Measurements from ENCODE around the gene UBAP2L. TPM values are rescaled to one million over a fixed set of nuclear protein-coding genes. Genes with fewer than 3 reads are reported as not detected.

Gene UBAP2L
- total RNA-seq, 3 donors from 2014 or later: 64.8 to 79.3 (median 70.1) TPM

DNA sequence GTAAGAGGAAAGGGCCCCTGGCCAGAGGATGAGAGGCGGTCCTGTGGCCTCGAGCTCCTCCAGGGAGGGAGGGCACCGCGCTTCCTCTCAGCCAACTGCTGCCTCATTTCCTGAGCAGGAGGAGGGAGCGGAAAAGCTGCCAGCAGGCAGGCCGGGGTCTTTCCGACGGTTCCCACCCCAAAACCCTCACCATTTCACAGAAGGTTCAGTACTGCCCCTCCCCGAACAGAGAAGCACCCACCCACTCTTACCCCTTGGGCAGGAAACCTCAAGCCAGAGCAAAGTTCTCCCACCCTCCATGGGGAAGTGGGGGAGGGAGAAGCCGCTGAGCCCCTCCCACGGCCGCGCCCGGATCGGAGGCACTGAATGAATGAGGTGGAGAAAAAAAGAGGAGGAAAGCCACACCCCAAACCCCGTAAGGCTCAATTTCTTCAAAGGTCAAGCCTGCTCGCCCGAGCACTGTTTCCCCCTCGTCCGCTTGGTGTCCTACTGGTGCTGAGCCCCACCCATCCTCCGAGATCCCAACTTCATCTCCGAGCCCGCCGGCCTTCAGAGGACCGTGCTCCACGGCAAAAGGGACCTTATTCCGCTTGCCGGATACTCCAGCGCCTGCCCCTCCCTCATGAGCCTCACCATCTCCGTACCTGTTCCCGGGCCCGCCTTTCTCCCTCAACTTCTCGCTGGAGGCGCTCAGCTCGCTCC is 38.3 kb upstream of the UBAP2L start:
- peaks cover 12 to 24% of the 10 kb centered on the region in 2 donors for H3K4me1 ChIP-seq
- TF ChIP-seq, protein P1, sequence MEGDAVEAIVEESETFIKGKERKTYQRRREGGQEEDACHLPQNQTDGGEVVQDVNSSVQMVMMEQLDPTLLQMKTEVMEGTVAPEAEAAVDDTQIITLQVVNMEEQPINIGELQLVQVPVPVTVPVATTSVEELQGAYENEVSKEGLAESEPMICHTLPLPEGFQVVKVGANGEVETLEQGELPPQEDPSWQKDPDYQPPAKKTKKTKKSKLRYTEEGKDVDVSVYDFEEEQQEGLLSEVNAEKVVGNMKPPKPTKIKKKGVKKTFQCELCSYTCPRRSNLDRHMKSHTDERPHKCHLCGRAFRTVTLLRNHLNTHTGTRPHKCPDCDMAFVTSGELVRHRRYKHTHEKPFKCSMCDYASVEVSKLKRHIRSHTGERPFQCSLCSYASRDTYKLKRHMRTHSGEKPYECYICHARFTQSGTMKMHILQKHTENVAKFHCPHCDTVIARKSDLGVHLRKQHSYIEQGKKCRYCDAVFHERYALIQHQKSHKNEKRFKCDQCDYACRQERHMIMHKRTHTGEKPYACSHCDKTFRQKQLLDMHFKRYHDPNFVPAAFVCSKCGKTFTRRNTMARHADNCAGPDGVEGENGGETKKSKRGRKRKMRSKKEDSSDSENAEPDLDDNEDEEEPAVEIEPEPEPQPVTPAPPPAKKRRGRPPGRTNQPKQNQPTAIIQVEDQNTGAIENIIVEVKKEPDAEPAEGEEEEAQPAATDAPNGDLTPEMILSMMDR (IDR thresholded peaks at IDR 0.05): no peak
- TF ChIP-seq POLR2A (IDR thresholded peaks at IDR 0.05): no peak
- peak in 1 of 3 donors; percentile 5 for TF ChIP-seq POLR2AphosphoS5 (IDR thresholded peaks at IDR 0.05)
- DNase-seq (ENCODE audit: low spot score in 2 of 2): peak in 1 of 2 donors; percentile 38
- H3K36me3 ChIP-seq: no peaks in the 10 kb centered on the region
- no peaks in the 10 kb centered on the region for H3K9me3 ChIP-seq
- H3K4me3 ChIP-seq: peak overlapping the region; percentile 80 to 93 (median 88)
- intact Hi-C loops (cut with DNase I; ENCODE audit: low total_unique reads): loop anchor here (10.0 kb wide), 1 partner anchor 1722 kb away; no protein-coding TSS in a partner anchor
- H3K27ac ChIP-seq: peak overlapping the region; percentile 92 to 93
- no peaks in the 10 kb centered on the region for H3K27me3 ChIP-seq

DNA sequence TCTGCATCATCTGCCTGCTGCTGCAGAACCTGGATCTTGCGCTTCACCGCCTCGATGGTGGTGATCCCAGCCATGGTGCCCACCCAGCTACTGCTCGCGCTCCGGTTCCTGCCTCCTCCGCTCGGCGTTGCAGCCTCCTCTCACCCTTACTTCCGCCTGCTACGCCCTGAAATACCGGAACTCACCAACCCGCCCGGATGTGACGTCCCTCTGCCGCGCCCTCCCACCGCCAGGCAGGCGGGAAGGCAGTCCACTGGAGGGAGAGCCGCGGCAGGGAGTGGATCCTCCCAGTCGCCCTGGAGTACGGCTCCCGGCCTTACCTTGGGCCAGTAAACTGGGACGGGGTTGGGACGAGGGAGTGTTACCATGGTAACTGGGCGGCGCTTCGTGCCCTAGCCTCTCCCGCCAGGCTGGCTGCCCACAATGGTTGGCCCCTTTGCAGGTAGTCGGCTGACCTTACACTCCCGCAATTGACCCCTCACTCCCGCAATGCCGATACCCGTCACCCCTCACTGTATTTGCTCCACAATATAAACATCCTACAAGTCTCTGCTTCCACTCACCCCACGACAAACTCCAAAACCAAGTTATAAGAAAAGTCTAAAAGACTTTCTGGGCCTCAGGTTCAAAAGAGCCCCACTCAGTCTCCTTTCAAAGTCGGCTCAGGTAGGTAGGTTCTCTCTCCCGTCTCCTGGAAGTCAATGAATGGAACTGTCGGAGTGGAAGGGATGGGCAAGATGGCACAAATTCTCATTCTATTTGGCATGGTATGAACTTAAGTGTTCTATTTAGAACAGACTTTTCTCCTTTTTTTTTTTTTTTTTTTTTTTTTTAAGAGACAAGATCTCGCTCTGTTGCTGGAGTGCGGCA is 37.5 kb upstream of the UBAP2L start:
- DNase-seq (ENCODE audit: low spot score in 2 of 2): peak; percentile 95 to 98
- Histone ChIP-seq H3K9me3 (no peaks in the 10 kb centered on the region), H3K36me3 (no peaks in the 10 kb centered on the region), H3K27ac (peak overlapping the region; percentile 92 to 93), H3K4me1 (peaks cover 12 to 19% of the 10 kb centered on the region in 2 donors), H3K27me3 (no peaks in the 10 kb centered on the region), H3K4me3 (peak overlapping the region; percentile 80 to 93 (median 88))
- intact Hi-C loops (cut with DNase I; ENCODE audit: low total_unique reads): loop anchor here (10.0 kb wide), 1 partner anchor 1722 kb away; no protein-coding TSS in a partner anchor
- peak; percentile 93 for TF ChIP-seq POLR2A (IDR thresholded peaks at IDR 0.05)
- TF ChIP-seq, protein P1 (IDR thresholded peaks at IDR 0.05): peak; percentile 13 to 45 (median 41)
- peak; percentile 96 to 98 (median 97) for TF ChIP-seq POLR2AphosphoS5 (IDR thresholded peaks at IDR 0.05)

DNA sequence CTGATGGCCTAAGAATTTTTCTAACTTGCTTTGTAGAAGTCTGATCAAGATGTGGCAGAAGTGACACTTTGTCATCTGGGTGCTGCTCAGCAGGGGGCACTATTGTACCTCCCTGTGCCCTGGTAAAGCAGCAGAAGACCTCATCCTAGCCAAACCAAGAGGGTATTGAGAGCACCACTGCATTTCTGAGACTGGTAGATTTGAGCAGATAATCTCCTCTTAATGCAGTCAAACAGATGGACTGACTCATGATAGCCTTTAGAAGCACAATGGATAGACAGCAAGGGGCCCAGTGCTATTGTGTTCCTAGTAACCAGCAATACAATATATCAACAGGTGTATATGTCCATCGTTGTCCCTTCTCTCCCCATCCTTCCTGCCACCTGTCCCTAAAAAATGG is 34.6 kb upstream of the UBAP2L start:
- intact Hi-C loops (cut with DNase I; ENCODE audit: low total_unique reads): loop anchor here (10.0 kb wide), 1 partner anchor 1719 kb away; no protein-coding TSS in a partner anchor

DNA sequence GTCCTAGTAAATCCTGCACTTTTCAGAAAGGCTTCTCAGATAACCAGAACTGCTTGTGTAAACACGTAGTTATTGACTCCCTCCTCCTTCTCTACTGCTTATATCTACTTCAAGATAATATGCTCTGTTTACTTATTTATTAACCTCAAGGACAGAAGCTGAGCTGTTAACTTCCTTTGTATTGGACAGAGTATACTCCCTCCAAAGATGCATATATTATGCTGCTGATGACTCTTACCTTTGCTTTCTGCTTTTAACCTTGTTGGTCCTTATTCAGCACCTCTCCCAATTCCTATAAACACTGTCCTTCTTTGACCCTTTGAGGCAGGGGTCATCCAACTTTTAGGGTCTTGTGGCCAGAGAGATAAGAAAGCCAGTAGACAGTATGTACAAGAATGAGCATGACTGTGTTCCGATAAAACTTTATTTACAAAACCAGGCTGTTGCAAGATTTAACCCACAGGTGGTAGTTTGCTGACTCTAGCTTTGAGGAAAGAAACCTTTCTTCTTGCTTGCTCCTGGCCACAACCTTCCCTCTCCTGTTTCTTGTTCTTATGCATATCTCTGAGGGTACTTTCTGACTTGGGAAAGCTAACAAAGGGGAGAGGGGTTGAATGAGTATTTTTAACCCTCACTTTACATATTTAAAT is 33.8 kb upstream of the UBAP2L start:
- TF ChIP-seq POLR2AphosphoS5 (IDR thresholded peaks at IDR 0.05): no peak
- no peak for TF ChIP-seq POLR2A (IDR thresholded peaks at IDR 0.05)
- TF ChIP-seq, protein P1 (IDR thresholded peaks at IDR 0.05): no peak
- no peak for DNase-seq (ENCODE audit: low spot score in 2 of 2)
- Histone ChIP-seq H3K4me3 (no peak overlapping the region), H3K4me1 (peaks cover 0 to under 1% of the 10 kb centered on the region in 2 donors), H3K36me3 (no peaks in the 10 kb centered on the region), H3K9me3 (no peaks in the 10 kb centered on the region), H3K27me3 (no peaks in the 10 kb centered on the region), H3K27ac (no peak overlapping the region)
- intact Hi-C loops (cut with DNase I; ENCODE audit: low total_unique reads): loop anchor here (1.0 to 10.0 kb wide), 2 partner anchors 14 to 1718 kb away; no protein-coding TSS in a partner anchor

More for the DNA sequence above, 34.6 kb upstream of the UBAP2L start:
- peak; percentile 27 to 62 for DNase-seq (ENCODE audit: low spot score in 2 of 2)
- no peaks in the 10 kb centered on the region for H3K27me3 ChIP-seq
- peaks cover 0 to 6% of the 10 kb centered on the region in 2 donors for H3K4me1 ChIP-seq
- TF ChIP-seq POLR2A (IDR thresholded peaks at IDR 0.05) (no peak), POLR2AphosphoS5 (IDR thresholded peaks at IDR 0.05) (no peak)
- TF ChIP-seq, protein P1 (IDR thresholded peaks at IDR 0.05): peak in 1 of 3 donors; percentile 35
- H3K36me3 ChIP-seq: no peaks in the 10 kb centered on the region
- H3K9me3 ChIP-seq: no peaks in the 10 kb centered on the region
- H3K4me3 ChIP-seq: no peak overlapping the region
- no peak overlapping the region for H3K27ac ChIP-seq

Data from breast epithelium (tissue), 4 donors.